Fibroblast of skin of right quadriceps (primary cell): ENCODE data around the gene KIF13A.
"Not testable (repeated sequence)": the region's sequence is repeated elsewhere in the genome, so short reads cannot be mapped to it uniquely, and the experiment has no call there.

Experiments
- DNase-seq: peaks from one replicate; pipeline ENCODE4 v3.0.0-alpha.2; 2013

KIF13A gene

GRCh38 chr6:17967668-17968518, 19.5 kb downstream of the KIF13A start:
- peak; percentile 45 for DNase-seq

- DNase-seq: no peak
Observed at GRCh38 chr6:17966451-17966850, 21.0 kb downstream of the KIF13A start.

GRCh38 chr6:17965397-17965796, 22.0 kb downstream of the KIF13A start:
- peak; percentile 76 for DNase-seq

GRCh38 chr6:17964633-17965032, 22.8 kb downstream of the KIF13A start:
- no peak for DNase-seq

- peak; percentile 95 for DNase-seq
Observed at GRCh38 chr6:17962436-17963031, 24.9 kb downstream of the KIF13A start.

GRCh38 chr6:17959302-17959701, 28.1 kb downstream of the KIF13A start:
- no peak for DNase-seq

- no peak for DNase-seq
Observed at GRCh38 chr6:17957904-17958620, 29.4 kb downstream of the KIF13A start.

GRCh38 chr6:17957498-17957897, 29.9 kb downstream of the KIF13A start:
- DNase-seq: no peak

GRCh38 chr6:17957086-17957485, 30.3 kb downstream of the KIF13A start:
- no peak for DNase-seq

GRCh38 chr6:17950095-17950494, 37.3 kb downstream of the KIF13A start:
- no peak for DNase-seq

- DNase-seq: no peak
Observed at GRCh38 chr6:17949168-17949567, 38.3 kb downstream of the KIF13A start.

- DNase-seq: no peak
Observed at GRCh38 chr6:17948725-17949124, 38.7 kb downstream of the KIF13A start.

GRCh38 chr6:17947574-17947973, 39.9 kb downstream of the KIF13A start:
- not testable (repeated sequence) for DNase-seq

- DNase-seq: no peak
Observed at GRCh38 chr6:17945575-17945974, 41.9 kb downstream of the KIF13A start.

- no peak for DNase-seq
Observed at GRCh38 chr6:17945111-17945510, 42.3 kb downstream of the KIF13A start.

GRCh38 chr6:17941318-17941717, 46.1 kb downstream of the KIF13A start:
- no peak for DNase-seq

GRCh38 chr6:17940151-17940792, 47.2 kb downstream of the KIF13A start:
- no peak for DNase-seq

- peak; percentile 79 for DNase-seq
Observed at GRCh38 chr6:17938901-17939300, 48.5 kb downstream of the KIF13A start.

GRCh38 chr6:17935188-17936149, 52.0 kb downstream of the KIF13A start:
- DNase-seq: no peak

GRCh38 chr6:17933716-17934115, 53.7 kb downstream of the KIF13A start:
- no peak for DNase-seq

GRCh38 chr6:17932330-17932852, 55.0 kb downstream of the KIF13A start:
- DNase-seq: peak; percentile 90

- no peak for DNase-seq
Observed at GRCh38 chr6:17931227-17931626, 56.2 kb downstream of the KIF13A start.
